HuH-7.5 (cell line): ENCODE results near the gene XCR1.
"Not testable (repeated sequence)": the region's sequence is repeated elsewhere in the genome, so short reads cannot be mapped to it uniquely, and the experiment has no call there.

Source experiments
- DNase-seq: peaks from one replicate; pipeline ENCODE4 v3.0.0; 2011; ENCODE audit warnings: low spot score

Gene XCR1

DNA sequence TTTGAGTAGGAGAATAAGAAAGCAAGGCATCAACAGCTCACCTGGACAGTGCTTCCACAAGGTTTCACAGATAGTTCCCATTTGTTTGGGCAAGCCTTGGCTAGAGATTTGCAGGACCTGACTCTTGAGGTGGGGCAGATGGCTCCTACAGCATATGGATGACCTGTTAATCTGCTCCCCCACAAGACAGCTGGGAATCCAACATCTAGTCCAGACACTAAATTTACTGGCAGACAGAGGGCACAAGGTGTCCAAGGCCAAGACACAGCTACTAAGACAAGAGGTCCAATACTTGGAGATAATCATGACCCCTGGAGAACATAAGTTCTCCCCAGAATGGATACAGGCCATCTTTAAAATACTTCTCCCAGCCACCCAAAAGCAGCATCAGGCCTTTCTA lies 23.6 kb downstream of the XCR1 start:
- DNase-seq, result not testable (repeated sequence)

- no peak for DNase-seq
Measured at GRCh38 chr3:46001178-46001577, 26.1 kb downstream of the XCR1 start.

DNA sequence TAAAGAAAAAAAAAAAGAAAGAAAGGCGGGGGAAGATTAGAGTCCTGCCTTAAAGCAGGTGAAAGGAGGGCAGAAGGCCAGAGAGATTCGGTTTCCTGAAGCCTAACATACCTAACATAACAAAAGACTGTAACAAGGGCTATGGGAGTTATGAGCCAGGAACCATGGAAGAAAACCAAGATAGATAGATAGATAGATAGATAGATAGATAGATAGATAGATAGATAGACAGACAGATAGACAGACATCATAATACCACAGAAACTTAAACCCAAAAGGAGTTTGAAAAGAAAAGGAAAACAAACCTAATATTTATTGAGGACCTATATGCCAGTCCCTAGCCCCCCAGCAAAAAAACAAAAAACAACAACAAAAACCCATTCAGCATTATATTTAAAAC lies 29.3 kb downstream of the XCR1 start:
- DNase-seq, result no peak

- DNase-seq, result not testable (repeated sequence)
Measured at GRCh38 chr3:45997499-45997898, 29.8 kb downstream of the XCR1 start.

DNA sequence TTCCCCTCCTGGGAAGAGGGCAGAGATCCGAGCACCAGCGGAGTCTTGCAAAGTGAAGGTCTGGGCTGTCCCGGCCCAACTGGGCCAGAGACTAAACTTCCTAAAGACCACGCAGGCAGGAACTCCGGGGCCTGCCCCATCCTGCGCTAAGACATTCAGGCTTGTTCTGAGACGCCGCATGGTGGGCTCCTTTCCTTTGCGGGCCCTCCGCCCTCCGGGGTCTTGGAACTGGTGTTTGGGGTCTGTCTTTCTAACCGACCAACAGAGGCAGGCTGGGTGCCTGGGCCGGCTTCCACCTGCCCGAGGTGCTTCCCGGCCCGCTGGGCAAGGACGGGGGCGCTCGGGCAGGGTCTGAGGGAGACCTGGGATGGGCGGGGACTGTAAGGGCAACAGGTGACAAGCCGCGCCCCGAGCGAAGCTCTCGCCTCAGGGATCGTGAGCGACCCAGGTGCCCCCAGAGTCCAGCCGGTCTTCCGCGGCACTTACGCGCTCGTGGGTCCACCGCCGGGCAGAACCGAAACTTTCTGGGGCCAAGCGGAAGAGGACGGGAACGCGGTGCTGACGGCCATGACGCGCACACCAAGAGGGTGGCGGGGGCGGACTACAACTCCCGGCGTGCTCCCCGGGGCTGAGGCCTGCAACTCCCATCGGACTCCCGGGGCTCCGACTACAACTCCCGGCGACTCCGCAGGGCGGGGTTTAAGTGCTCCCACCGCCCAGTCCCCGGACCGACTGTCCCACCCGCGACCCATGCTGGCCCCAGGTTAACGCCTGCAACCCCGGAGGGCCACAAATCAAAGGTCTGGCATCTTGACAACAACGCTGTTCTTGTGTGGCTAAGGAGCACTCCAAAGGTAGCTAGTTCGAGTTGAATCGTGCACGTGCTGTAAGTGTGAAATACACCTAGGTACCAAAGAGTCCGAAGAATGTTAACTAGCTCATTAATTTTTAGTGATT lies 31.8 kb downstream of the XCR1 start, which contains the start of gene FYCO1:
Gene FYCO1 (minus strand): TSS at position 589 of the 957 bp plus-strand sequence. CDS start 10,914 bp downstream, outside the sequence.
- DNase-seq, result peak; percentile 94

- peak; percentile 51 for DNase-seq
Measured at GRCh38 chr3:45994419-45995235, 32.7 kb downstream of the XCR1 start.

GRCh38 chr3:45993421-45994027 lies 33.8 kb downstream of the XCR1 start:
- no peak for DNase-seq

GRCh38 chr3:45992821-45993221 lies 34.5 kb downstream of the XCR1 start:
- DNase-seq, result no peak

DNA sequence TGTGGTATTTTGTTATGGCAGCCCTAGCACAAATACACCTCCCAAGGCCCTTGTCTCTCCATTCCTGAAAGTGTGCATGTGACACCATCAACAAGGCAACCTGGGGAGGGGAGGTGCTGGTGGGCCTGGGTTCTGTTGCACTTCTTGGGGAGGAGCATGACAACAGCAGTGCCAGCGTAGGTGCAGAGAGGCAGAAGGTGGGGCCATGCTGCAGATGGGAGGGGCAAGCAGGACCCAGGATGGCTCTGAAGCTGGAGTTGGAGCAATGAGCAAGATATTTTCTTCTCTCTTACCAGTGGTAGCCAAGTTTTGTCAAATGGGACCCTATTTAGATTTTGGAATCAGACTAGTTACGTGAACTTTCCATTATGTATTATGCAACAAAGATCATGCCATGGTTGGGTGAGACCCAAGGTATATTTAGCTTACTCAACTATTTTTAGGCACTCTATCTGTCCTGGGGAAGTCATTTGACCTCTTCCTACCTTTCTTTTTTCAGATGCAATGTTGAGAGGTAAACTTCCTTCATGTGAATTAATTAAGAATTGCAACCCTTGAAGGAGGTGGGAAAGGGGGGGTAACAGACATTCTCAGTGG lies 35.1 kb downstream of the XCR1 start:
- DNase-seq, result no peak

GRCh38 chr3:45991341-45991740 lies 35.9 kb downstream of the XCR1 start:
- DNase-seq, result no peak

DNA sequence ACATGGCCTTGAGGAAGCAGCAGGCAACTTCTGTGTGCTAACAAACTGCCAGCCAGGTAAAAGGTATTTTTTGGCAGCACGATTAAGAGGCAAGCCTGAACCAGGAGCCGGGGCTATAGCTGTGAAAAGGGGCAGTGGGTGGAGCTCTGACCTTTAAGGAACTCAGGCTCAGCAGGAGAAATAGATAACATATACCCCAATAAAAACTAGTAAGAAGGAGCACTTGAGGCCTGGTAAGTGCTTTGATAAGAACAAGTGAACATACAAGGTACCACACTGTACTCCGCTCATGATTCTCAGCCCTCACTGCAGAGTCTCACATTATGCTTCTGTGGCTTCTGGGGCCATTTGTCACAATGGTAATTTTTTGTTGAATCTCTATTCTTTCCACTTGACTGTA lies 37.1 kb downstream of the XCR1 start:
- DNase-seq, result no peak

DNA sequence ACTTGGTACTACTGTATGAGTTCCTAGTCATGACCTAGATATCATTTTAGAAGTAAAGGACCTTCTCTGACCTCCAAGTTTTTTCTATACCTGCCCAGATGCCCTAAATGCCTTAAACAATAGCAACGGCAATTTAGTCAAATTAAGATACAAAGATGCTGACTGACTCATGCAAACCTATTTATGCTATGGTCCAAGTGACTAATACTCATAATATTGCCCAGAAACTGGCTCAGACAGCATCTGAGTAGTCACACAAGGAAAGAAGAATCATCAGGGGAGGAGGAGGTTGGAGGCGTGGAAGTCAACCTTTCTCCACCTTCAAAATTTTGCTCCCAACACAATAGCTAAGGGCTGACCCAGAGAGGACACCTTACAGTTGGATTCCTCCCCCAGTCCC lies 38.5 kb downstream of the XCR1 start:
- DNase-seq, result no peak

DNA sequence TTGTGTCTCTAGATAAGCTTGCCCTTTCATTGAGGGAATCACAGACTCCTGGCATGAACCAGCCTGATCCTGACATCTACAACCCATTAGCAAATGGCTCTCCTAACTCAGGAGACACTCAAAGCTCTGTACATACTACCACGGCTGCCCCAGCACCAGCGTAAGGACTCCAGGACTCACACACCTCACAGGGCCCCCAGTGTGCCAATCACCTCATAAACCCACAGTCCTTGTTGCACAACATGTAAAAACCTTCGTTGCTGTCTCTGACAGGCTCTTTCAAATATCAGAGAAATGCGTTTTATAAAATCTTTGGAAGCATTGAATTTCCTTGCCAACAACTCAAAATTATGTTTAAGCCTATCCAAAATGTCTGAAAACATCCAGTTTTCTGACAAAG lies 38.9 kb downstream of the XCR1 start:
- no peak for DNase-seq

DNA sequence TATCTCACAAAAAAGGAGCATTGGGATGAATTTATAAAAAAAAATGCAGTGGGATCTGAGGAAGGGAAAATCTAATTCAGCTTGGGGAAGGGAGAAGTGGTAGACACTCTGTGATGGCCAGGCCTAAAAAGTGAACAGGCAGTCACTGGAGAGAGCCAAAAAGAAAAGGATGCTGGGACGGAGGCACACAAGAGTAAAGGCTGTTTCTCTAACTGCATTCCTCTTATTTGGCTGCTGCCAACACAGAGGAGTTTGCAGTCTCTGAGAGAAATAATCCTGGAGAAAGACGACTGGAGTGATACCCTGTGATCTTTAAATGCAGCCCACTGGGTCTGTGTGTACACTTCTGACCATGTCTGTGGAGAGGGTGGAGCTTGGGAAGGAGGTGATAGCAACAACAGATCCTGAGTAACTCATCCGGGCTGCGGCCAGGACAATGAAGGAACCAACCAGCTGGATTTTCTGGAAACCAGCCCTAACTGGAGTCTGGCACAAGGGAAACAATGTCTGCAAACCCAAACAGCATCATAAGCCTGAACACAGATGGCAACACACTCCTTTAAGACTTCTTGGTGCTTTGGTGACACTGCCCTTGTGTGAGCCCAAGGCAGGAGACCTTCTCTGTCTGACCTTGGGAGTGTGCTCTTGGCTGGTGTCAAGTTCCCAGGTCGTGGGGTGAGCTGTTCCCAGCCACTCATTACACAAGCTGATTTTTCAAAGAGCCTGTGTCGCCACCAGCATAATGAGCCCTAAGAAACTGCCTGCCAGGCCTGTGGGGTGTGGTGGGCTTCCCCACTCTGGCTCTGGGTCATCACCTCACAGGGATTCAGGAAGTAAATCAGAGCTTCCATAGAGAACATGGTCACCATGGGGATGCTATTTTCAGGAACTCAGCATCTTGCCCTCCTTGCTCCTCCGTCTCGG lies 39.7 kb downstream of the XCR1 start:
- no peak for DNase-seq

GRCh38 chr3:45986303-45986982 lies 40.8 kb downstream of the XCR1 start:
- DNase-seq, result peak; percentile 86

DNA sequence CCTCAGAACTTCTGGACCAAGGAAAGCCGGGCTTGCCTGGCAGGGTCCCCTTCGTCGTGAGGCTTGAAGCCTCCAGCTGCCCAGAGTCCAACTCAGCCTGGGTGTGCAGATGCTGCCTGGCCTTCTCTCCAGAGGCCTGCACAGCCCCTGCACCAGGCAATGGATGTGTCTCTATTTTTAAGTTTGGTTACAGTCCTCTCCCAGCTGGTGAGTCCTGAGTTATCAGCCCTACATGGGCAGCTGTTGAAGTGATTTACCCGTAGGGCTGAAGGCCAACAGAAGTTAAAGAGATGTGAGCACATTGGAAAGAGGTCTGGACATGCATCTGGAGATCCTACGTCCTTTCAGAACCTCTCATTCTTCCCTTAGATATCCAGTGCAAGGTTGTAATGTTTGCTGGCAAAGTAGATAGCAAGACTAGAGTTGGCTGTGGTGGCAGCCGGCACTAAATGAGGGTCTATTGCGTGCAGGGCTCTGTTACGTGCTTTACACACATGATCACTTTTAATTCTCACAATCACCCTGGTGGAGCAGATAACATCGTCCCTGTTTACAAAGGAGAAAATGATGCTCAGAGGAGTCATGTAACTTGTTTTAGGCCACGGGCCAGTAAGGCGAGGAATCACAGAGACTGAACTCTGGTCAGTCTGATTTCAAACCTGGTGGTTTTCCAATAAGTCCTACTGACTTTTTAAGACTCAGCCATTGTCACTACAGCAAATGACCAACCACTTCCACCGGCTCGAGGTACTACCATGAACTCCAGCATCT lies 41.6 kb downstream of the XCR1 start:
- no peak for DNase-seq

GRCh38 chr3:45984331-45985312 lies 42.7 kb downstream of the XCR1 start:
- no peak for DNase-seq

- no peak for DNase-seq
Measured at GRCh38 chr3:45983770-45984169, 43.5 kb downstream of the XCR1 start.
